HG03432 (cell line): ENCODE data around the gene PAK3.

Source experiments
- ATAC-seq: cut with Tn5 transposase; IDR thresholded peaks from one replicate; pipeline ENCODE4 v1.9.1; 2021; ENCODE audit warnings: mild to moderate bottlenecking, moderate library complexity; ENCODE audit not compliant: unreplicated experiment

Gene PAK3

DNA sequence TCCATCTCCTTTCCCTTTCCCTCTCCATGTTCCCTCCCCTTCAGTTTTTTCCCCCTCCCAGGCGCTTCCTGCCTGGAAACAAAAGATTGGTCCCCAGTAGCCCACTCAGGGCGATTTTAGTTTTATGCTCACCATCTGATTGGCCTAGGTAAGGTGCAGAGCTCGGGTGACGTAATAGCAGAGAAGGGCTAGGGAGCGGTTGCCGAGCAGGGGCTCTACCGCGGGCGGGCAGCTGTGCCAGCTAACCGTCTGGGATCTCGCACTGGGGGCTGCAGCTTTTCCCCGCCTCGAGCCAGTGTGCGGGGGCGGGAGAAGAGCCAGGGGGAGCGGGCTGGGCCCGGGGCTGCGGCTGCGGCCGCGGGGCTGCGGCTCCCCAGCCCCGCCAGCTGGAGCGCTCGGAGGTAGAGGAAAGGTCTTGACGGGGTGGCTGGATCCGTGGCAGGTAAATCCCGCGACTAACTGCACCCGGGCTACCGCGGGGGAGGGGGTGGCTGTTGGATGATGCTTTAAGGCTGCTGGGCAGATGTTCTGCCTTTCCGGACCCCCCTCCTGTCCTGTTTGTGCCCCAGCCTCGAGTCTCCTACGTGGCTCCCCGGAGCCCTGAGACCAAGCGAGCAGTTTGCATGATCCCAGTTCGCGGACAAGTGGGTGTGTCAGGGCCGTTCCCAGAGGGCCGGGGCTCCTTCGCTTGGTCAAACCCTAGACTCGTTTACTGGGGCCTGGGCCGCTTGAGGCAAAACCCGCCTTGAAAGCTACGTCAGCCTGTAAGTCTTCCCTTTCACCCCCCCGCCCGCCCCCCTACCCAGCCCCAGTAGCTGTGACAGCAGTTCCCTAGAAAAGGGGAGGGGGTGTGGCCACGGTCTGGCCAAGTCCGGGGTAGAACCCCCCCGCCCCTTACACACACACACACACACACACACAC is at the start of gene PAK3:
TSS of gene PAK3 (plus strand) at position 218 of the 922 bp plus-strand sequence. CDS start 26,913 bp downstream, outside the sequence.
- peak; percentile 66 for ATAC-seq

DNA sequence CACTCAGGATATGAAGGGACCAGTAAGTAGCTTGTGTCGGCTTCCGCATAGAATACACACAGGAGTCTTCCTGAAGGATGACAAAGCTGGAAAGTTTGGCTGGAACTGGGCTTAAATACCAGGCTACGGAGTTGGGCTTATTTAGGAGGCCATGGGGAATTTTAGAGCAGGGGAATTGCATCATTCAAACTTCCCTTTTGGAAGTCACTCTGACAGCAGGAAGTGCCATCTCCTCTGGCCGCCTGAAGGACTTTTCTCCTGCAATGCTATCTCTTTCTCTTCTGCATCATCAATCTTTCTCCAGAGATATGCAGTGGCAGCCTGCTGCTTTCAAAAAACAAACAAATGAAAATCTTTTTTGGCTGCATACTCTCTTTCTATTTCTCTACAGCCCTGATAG is 48.4 kb upstream of the PAK3 start:
- no peak for ATAC-seq

DNA sequence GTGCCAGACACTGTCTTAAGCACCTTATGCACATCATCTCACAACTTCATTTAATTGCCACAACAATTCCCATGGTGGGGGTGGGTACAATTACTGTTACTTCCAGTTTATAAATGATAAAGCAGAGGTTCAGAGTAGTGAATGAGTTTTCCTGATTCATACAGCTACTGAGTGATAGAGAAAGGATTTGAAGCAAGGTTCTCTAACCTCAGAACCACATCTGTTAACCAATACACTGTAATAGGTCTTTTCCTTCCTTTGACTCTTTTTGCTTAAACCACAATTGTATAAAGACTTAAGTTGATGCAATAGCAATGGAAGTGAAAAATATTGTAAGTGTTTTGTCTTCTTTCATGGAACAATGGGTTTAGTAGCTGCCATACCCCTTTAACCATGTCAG is 43.5 kb upstream of the PAK3 start:
- no peak for ATAC-seq

DNA sequence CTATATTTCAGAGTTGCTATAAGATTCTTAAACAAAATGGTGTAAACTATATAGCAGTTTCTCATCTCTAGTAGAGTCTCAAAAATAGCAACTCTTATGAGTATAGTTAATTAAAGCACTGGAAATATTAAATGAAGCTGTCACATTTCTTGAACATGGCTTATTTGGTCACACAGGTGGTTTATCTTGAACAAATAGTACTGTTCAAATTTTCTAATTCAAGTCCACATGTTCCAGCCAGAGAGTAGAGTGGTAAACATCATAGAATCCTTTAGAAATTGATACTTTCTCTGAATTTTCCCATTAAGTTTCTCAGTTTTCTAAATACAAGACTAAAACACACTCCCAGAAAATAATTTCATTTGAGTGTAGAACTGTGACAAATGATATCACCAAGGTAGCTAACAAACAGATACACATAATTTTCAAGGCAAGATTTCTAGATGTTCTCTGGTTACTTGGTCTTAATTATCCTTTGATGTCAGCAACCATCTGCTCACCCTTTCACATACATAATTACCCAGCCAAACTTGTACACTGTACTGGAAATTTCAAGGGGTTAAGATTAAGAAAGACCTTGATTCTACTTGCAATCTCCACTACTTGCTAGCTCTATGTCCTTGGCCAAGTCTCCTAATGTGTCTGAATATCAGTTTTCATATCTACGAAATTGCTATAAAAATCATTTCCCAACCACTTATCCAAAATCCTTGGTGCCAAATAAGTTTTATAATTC is 24.3 kb upstream of the PAK3 start:
- no peak for ATAC-seq

DNA sequence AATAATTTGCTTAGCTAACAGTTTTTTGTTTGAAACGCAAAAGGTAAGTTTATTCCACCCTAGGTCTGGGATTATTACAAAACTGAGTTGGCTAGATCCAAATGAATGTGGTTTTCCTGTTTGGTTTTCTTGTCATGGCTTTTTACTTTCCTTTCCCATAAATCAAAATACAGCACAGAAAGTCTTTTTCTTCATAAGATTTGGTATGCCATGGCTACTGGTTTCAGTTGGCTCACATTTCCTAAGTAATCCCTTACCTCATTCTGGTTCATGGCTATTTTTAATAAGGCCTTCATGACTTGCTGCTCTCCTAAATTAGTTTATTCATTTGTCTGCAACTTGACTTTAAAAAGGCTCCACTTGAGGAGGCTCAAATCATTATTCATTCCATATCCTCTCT is 12.9 kb upstream of the PAK3 start:
- no peak for ATAC-seq

DNA sequence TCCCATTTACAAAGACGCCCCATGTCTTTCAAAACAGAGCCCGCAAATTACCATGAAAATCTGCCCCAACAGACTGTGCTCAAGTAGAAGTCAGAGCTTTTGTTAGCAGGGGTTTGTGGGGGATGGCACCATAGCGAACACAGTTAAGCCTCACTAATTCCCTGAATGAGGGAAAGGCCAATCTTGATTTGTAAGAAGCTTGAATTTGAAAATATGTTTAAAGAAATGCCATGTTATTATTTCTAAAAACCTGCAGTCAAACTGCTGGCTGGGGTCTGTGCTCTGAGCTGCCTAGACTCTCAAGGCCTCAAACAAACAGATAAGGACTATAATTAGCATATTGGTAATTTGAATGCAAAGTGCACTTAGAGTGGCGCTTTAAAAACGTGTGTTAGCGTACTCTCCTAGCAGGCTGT is 9.4 kb upstream of the PAK3 start:
- ATAC-seq = no peak

DNA sequence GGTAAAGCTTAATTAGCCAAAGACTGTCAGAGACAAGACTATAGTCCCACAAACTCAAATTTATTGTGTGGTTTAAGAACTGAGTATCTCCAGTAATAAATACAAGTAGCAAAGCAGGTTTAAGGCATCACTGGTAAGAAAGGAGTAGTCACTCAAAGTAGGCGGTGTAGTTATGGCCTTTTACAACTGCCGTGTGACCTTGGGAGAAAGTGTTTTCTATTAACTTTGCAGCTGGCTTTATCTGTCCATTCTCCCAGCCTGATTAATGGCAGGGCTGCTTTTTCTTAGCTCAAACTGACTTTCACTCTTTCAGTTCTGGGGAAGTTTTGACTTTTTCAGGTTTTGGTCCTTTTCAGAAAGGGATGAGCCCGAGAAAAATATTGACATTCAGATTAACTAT is 7.4 kb upstream of the PAK3 start:
- ATAC-seq = no peak

DNA sequence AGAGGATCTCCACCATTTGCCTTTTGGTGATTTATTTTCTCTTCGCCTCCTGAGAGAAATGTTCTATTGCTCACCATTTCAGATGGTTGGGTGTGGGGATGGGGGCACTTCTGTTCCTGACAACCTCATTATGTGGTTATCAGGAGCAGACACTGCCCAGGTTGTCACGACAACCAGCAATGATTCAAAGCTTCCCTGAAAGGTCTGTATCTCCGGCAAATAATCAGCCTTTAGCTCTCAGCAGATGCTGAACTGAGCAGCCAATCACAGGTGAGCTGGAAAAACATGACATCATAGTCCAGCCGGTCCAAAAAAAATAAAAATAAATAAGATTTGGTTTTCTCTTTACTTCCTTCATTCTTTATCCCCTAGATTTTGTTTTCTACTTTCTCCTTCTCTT is 5.5 kb upstream of the PAK3 start:
- no peak for ATAC-seq

DNA sequence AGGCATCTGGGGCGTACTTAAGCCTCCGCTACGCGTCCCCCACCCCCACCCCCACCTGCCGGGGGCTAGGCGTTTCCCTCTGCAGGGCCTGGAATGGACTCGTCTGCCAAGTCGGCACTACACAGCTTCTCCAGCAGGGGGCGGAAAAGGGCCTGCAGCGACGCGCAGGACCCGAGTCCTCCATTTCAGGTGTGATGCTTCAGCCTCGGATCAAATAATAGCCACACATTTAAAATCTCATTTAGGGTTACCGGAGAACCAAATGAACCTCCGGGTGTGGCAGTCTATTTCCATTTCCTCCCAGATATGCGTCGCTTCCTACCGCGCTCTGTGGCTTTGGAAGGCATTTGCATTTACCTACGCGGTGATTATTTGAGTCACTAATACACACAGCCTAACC is 2.9 kb downstream of the PAK3 start:
- peak; percentile 65 for ATAC-seq

DNA sequence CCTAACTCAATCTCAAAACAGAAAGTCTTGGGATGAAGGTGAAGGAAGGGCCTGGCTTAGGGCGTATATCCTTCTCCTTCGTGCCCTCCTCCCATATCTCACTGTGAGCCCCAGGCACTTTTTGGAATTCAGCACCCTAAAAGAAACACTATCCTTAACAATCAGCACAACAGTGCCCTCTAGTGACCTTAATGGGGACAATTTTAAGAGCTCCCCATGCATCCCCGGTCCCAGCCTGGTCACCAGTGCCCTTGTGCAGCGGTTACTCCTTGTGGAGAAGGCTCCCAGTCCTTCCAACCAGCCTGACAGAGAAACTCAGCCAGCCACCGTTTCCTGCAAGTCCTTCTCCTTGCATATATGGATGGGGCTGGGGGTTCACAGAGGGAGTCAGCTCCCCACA is 4.2 kb downstream of the PAK3 start:
- ATAC-seq = peak; percentile 61

DNA sequence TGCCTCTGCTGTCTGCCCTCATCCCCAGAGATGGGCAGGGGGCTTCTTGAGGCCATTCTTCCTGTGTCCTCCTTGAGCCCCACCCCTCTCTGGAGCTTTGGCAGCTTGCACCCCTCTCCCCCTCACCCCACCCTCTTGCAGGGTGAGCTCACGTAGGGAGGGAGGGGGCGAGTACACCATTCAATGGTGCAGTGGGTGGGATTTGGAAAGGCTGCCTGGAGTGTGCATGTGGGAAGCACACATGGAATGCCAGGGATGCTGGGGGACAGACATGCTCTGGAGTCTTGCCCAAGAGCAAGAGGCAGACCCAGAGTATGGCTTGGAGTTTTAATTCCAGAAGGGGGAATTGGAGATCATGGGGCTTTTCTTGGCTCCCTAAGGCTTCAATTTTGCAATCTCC is 5.6 kb downstream of the PAK3 start:
- no peak for ATAC-seq

DNA sequence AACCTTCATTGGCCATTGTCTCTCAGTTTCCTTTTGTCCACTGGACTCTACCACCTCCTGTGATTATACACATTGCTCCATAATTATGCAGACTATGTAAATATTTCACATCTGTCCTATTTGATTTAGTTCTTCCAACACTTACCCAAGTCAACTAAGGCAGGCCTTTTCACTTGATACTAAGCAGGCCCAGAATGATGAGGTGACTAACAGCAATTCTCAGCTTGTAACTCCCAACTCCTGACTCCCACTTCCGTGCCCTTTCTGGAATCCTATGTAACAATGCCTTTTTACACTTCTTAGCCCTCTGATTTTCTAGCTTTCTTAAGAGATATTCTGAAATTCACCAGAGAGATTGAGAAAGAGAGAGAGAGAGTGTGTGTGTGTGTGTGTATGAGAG is 6.6 kb downstream of the PAK3 start:
- ATAC-seq = no peak

DNA sequence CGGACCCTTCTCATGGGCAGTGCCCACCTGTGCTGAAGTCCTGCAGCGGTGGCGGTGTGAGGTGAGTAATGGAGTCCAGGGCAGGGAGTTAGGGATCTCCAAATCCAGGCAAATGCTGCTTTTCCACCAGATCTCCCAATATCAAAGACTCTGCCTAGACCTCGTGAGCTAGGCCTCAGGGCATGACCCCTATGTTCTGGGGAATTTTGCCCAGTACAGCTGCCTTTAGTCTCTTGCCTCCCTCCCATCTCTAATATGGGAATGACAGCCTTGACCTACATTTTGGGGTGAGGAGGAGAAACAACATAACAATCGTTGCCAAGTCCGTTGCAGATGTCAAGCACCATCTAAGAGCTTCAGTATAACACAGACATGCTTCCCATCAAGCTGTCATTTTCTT is 7.3 kb downstream of the PAK3 start:
- no peak for ATAC-seq

DNA sequence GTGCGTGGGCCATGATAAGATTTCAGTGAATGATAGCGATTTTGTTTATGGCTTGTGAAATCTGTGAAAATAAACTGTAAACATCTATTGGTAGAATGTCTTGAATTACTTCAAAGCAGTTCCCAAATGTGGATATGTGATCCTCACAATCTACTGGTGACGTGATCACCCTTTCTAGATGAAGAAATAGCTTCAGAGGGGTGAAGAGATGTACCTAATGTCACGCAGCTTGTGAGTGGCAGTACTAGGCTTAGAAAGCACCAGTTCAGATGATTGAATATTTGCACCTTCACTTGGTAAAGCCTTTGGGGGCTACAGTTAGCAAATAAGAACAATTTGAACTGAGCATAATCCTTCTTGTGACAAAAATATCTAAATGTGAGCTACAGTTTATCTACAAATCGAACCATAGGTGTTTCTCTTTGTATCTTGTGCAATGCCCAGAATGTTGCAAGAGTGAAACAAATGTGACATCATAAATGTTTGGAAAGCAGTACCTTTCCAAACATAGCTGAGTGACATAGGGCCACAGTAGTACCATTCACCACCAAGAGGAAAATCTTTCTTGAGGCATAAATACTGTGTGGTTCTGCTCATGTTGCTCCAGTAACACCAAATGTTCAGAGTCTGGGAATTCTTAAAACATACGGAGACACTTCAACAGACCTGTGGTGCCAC is 14.2 kb downstream of the PAK3 start:
- no peak for ATAC-seq

DNA sequence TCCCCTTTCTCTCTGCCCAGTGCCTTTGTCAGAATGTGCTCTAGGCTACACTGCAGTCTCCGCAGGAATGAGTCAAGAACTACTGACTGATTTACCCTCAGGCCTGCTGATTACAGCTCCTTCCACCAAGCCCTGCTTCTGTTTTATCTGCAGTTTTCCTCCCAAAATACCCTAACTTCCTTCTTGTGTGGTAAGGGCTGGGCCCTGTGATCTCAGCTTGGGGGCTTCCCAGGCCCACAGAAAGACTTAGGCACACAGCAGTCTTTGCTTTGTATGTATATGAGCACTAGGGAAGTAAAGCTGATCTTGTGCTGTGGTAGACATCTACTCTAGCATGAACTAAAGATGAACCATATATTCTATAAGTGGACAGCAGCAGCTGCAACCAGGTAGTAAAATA is 18.8 kb downstream of the PAK3 start:
- peak; percentile 57 for ATAC-seq

DNA sequence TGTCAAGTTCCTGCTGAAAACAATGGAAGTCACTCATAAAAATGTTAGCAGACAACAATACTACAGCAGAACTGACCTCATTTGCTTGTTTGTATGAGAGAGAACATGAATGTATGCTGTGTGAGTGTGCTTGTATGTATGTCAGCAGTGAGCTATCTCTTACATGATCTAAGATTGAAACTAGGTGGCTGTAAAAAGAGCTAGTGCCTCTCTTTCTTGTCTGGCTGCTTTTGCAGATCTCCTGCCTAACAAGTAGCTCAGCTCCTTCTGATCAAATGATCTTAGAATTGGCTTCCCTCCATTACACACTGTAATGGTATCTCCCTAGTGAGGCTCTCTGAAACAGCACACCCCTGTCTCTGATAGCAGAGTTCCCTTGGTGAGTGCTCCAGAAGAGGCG is 20.7 kb downstream of the PAK3 start:
- no peak for ATAC-seq

DNA sequence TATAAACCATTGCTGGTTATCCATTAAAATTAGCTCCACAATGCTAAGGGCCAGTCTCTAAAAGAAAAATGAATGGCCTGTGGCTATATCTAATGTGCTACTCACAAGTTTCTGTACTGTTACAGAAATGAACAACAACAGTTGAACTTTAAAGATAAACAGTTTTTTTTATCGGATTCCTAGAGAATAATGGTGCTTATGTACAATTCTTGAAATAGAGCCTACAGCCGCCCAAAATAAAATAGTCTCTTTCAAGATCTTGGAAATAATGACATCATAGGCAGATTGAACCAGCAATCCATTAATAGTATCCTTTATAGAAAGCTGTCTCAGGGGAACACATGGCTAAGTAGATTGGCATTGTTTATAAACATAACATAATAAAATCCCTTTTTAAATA is 23.4 kb downstream of the PAK3 start:
- no peak for ATAC-seq

DNA sequence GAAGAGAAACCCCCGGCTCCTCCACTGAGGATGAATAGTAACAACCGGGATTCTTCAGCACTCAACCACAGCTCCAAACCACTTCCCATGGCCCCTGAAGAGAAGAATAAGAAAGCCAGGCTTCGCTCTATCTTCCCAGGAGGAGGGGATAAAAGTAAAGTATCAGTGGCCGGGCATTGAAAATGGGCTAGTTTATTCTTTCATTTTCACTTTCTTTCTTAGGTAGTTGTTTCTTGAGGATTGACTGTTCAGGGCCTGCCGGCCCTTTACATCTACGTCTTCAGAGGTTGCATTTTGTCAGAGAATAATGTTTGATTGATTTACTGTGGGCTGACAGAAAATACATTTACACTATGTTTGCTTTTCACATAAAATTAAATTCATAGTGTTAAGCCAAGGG is 27.1 kb downstream of the PAK3 start:
- ATAC-seq = peak; percentile 69

DNA sequence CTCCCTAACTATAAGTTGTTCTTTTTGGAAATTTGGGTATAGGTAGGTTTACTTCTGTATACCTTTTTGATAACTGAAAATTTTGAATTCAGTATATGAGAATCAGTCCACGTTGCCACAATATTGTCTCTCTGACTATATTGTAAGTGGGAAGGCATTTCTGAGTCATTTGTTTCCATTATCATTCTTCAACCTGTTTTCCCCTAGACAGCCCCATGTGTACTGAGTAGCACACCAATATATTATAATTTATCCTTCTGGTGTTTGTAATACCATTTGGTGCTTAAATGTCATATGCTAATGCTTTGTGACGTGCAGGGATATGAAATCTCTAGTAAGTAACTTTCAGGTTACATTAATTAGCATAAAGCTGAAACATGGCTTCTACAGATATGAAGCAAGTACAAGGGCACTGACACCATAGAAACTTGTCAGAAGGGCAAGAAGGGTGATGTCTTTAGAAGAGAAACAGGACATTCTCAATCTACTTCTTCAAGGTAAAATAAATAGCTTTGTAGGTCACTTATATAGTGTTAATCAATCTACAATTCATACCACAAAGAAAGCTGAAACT is 27.7 kb downstream of the PAK3 start:
- ATAC-seq = peak; percentile 43

DNA sequence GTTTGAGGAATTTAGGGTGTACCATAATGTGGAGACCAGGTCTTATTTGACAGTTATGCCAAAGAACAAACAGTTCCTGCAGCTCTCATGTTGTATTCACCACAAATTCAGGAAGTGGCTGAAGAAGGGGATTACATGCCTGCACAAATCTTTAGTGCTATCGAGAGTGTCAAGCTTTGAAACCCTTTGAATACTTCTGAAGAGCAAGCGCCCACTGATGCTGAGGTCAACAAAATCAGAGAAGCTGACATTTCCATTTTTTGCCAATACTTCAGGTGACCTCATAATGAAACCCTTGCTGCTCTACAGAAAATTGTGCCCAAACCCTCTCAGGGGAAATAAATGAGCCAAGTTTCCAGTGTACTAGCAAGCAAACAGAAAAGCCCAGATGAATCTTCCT is 28.4 kb downstream of the PAK3 start:
- ATAC-seq = peak; percentile 68

DNA sequence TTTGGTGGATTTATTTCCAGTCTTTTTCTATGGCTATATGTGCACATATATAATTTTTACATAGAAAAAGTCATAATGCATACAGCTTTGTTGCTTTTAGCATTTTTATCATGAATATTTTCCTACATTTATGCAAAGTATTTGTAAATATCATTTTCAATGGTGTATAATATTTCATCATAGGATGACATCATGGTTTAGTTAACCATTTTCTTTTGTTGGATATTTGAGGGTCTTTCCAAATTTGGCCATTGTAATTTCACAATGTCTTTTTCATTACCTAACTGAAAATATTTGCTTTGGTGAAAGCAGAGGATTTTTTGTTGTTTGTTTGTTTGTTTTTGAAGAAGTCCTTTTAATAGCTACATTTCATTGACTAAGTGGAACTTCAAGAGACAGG is 31.0 kb downstream of the PAK3 start:
- no peak for ATAC-seq
